ENCODE data around the gene SH3BGR. TPM values are rescaled to one million over a fixed set of nuclear protein-coding genes. Genes with fewer than 3 reads are reported as not detected.
"Not testable (repeated sequence)": the region's sequence is repeated elsewhere in the genome, so short reads cannot be mapped to it uniquely, and the experiment has no call there.

SH3BGR gene
- 1.1 and 4.1 TPM in 2 replicates for total RNA-seq (2014; rRNA removed; shearing (Covaris generic))
- 2.2 and 5.0 TPM in 2 replicates for polyA plus RNA-seq (2015; cell fraction: cytosol; rRNA removed)
- 4.9 TPM in 1 of 2 replicates, not detected in the other for polyA plus RNA-seq (2015; cell fraction: nucleus; rRNA removed)

GRCh38 chr21:39451332-39452206 is at the start of gene SH3BGR:
SH3BGR (plus strand) TSS chr21:39451970; CDS start chr21:39452097, 127 bp downstream.
- in situ Hi-C loops (cut with HindIII; ENCODE audit: low pct_unique_long_range_greater_than_20kb, low sequenced_read_pairs) = no loop called here
- no peak for DNase-seq (ENCODE audit: low read depth, low spot score)

GRCh38 chr21:39406065-39406464 is 45.7 kb upstream of the SH3BGR start:
- in situ Hi-C loops (cut with HindIII; ENCODE audit: low pct_unique_long_range_greater_than_20kb, low sequenced_read_pairs) = no loop called here
- no peak for DNase-seq (ENCODE audit: low read depth, low spot score)

GRCh38 chr21:39419204-39419603 is 32.6 kb upstream of the SH3BGR start:
- DNase-seq (ENCODE audit: low read depth, low spot score); in situ Hi-C loops (cut with HindIII; ENCODE audit: low pct_unique_long_range_greater_than_20kb, low sequenced_read_pairs): not testable (repeated sequence)

GRCh38 chr21:39422527-39423241 is 29.1 kb upstream of the SH3BGR start:
- DNase-seq (ENCODE audit: low read depth, low spot score) = no peak

GRCh38 chr21:39429445-39429844 is 22.3 kb upstream of the SH3BGR start:
- DNase-seq (ENCODE audit: low read depth, low spot score) = no peak
- in situ Hi-C loops (cut with HindIII; ENCODE audit: low pct_unique_long_range_greater_than_20kb, low sequenced_read_pairs) = no loop called here

More at GRCh38 chr21:39422527-39423241, 29.1 kb upstream of the SH3BGR start:
- in situ Hi-C loops (cut with HindIII; ENCODE audit: low pct_unique_long_range_greater_than_20kb, low sequenced_read_pairs) = no loop called here

- in situ Hi-C loops (cut with HindIII; ENCODE audit: low pct_unique_long_range_greater_than_20kb, low sequenced_read_pairs) = no loop called here
- no peak for DNase-seq (ENCODE audit: low read depth, low spot score)
Observed at GRCh38 chr21:39430016-39430415, 21.8 kb upstream of the SH3BGR start.

GRCh38 chr21:39430457-39430856 is 21.3 kb upstream of the SH3BGR start:
- DNase-seq (ENCODE audit: low read depth, low spot score) = no peak
- in situ Hi-C loops (cut with HindIII; ENCODE audit: low pct_unique_long_range_greater_than_20kb, low sequenced_read_pairs) = no loop called here

- in situ Hi-C loops (cut with HindIII; ENCODE audit: low pct_unique_long_range_greater_than_20kb, low sequenced_read_pairs) = no loop called here
- no peak for DNase-seq (ENCODE audit: low read depth, low spot score)
Observed at GRCh38 chr21:39430954-39431353, 20.8 kb upstream of the SH3BGR start.

- no peak for DNase-seq (ENCODE audit: low read depth, low spot score)
- in situ Hi-C loops (cut with HindIII; ENCODE audit: low pct_unique_long_range_greater_than_20kb, low sequenced_read_pairs) = no loop called here
Observed at GRCh38 chr21:39434950-39435349, 16.8 kb upstream of the SH3BGR start.

DNA sequence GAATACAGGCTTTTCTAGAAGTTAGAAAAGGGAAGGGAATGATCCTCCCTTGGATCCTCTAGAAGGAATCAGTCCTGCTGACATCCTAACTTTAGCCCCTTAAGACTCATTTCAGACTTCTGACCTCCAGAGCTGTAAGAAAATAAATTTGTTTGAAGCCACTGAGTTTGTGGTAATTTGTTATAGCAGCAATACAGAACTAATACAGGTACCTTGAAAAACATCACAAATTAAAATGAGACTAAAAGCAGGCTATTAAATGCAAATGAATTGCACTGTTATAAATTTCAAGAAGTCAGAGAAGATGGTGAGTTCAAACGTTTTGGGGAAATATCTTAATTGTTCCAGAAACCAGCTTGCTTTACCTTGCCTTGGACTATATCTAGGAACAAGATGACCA is 12.5 kb upstream of the SH3BGR start:
- no peak for DNase-seq (ENCODE audit: low read depth, low spot score)
- in situ Hi-C loops (cut with HindIII; ENCODE audit: low pct_unique_long_range_greater_than_20kb, low sequenced_read_pairs) = no loop called here

- in situ Hi-C loops (cut with HindIII; ENCODE audit: low pct_unique_long_range_greater_than_20kb, low sequenced_read_pairs) = no loop called here
- DNase-seq (ENCODE audit: low read depth, low spot score) = peak; percentile 68
Observed at GRCh38 chr21:39441502-39442475, 10.0 kb upstream of the SH3BGR start.

DNA sequence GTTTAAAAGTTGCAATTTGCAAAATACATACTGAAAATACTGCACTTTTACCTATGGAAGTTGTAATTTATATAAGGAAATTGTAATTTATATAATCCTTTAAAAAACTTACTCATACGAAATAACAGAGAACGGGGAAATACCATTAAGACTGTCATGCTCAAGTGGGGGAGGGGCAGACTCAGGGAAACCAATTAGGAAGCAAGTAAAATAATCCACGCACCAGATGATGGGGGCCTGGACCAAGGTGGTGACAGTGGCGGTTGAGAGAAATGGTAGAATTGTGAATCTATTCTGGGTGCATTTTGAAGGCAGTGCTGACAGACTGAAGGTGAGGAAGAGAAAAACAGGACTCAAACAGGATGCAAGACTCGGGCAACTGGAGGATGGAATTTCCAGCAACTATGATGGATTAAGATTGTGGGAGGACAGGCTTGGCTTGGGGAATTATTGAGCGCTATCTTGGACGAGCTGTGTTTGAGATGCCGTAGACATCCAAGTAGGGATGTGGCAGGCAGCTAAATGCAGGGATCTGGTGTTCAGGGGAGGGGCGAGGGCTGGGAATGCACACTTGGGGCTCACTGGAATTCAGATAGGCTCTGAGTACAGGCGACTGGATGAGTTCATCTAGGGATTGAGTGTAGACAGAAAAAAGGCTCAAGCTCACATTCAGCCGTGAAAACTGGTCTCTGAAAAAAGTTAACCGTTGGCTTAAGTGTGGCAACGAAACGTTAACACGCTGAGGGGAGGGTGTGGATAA is 7.2 kb upstream of the SH3BGR start:
- in situ Hi-C loops (cut with HindIII; ENCODE audit: low pct_unique_long_range_greater_than_20kb, low sequenced_read_pairs) = no loop called here
- no peak for DNase-seq (ENCODE audit: low read depth, low spot score)

DNA sequence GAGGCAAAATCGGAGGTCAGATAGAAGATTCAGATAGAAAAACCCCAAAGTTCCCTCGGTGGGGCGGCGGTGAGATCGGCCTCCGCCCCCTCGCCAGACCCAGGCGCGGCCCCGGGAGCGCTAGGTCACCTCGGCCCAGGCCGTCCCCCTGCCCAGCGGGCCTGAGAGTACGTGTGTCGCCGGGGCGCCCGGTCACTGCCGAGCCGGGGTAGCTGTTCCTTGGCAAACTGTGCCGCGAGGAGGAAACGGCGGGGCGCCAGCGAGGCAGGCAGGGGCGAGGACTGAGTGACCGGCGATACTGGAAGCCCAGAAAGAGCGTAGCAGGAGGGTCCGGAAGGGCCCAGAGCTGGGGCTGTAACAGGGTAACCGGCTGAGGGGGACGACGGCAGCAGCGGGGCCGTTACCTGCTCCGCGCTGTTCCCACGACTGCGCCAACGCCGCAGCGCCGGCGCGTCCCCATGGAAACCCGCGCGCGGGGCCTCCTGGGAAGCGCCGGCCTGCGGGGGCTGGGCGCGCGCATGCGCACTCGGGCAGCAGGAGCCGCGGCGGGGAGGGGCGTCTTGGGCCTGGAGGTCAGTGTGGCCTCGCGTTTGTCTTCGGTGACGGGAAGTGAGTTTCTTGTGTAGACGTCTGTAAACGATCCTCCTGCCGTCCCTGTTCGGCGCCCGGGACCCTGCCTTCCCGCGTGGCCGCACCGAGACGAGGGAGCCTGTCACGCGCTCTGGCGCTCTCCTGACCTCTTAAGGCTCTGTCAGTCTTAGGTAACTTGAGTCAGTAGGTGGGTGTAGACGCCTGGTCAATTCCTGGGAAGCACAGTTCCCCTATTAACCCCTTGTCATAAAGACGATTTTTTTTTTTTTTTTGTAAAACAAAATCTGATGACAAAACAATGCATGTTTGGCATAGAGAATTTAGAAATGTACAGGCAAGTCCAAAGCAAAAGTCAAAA is 6.2 kb upstream of the SH3BGR start, which contains the start of gene LCA5L:
LCA5L (minus strand) TSS at position 458 of the 949 bp plus-strand sequence. CDS start 17,285 bp downstream, outside the sequence.
- in situ Hi-C loops (cut with HindIII; ENCODE audit: low pct_unique_long_range_greater_than_20kb, low sequenced_read_pairs) = no loop called here
- DNase-seq (ENCODE audit: low read depth, low spot score) = peak; percentile 88

GRCh38 chr21:39447264-39447663 is 4.5 kb upstream of the SH3BGR start:
- no peak for DNase-seq (ENCODE audit: low read depth, low spot score)
- in situ Hi-C loops (cut with HindIII; ENCODE audit: low pct_unique_long_range_greater_than_20kb, low sequenced_read_pairs) = no loop called here

GRCh38 chr21:39452207-39452969 is 618 bp downstream of the SH3BGR start:
- in situ Hi-C loops (cut with HindIII; ENCODE audit: low pct_unique_long_range_greater_than_20kb, low sequenced_read_pairs) = no loop called here
- peak; percentile 41 for DNase-seq (ENCODE audit: low read depth, low spot score)
